ENCODE results near the gene LPAR1. TPM values are rescaled to one million over a fixed set of nuclear protein-coding genes. Genes with fewer than 3 reads are reported as not detected.

The LPAR1 gene
- total RNA-seq: not detected

- Mint-ChIP-seq H3K36me3 (no peaks in the 10 kb centered on the region), H3K4me3 (no peak within 1 kb of the TSS), H3K27ac (no peak within 1 kb of the TSS), H3K9me3 (no peaks in the 10 kb centered on the region), H3K27me3 (peaks cover 32% of the 10 kb centered on the region), H3K4me1 (ENCODE audit: low read depth) (peaks cover 10% of the 10 kb centered on the region)
- intact Hi-C loops (cut with micrococcal nuclease): loop anchor here (5.0 kb wide), 1 partner anchor 259 kb away; no protein-coding TSS in a partner anchor
- ChIA-PET CTCF (no interaction called here), POLR2A (no interaction called here)
- DNase-seq: no peak
Measured at GRCh38 chr9:111038331-111039230, at the start of gene LPAR1. LPAR1 (minus strand) TSS chr9:111038470; CDS start chr9:110972117, 66,353 bp downstream.

- Mint-ChIP-seq H3K27ac (no peak overlapping the region), H3K36me3 (no peaks in the 10 kb centered on the region), H3K9me3 (no peaks in the 10 kb centered on the region), H3K4me3 (no peak overlapping the region), H3K27me3 (peaks cover 1% of the 10 kb centered on the region), H3K4me1 (ENCODE audit: low read depth) (no peaks in the 10 kb centered on the region)
- no peak for DNase-seq
- intact Hi-C loops (cut with micrococcal nuclease): no loop called here
- ChIA-PET CTCF (no interaction called here), POLR2A (no interaction called here)
Measured at GRCh38 chr9:111078391-111079038, 40.2 kb upstream of the LPAR1 start.

- intact Hi-C loops (cut with micrococcal nuclease): no loop called here
- Mint-ChIP-seq H3K27me3 (peaks cover 1% of the 10 kb centered on the region), H3K9me3 (no peaks in the 10 kb centered on the region), H3K4me3 (no peak overlapping the region), H3K4me1 (ENCODE audit: low read depth) (no peaks in the 10 kb centered on the region), H3K27ac (no peak overlapping the region), H3K36me3 (no peaks in the 10 kb centered on the region)
- POLR2A ChIA-PET: no interaction called here
- DNase-seq: no peak
- CTCF ChIA-PET: no interaction called here
Measured at GRCh38 chr9:111076519-111076918, 38.2 kb upstream of the LPAR1 start.

- POLR2A ChIA-PET: no interaction called here
- H3K36me3 Mint-ChIP-seq: no peaks in the 10 kb centered on the region
- H3K9me3 Mint-ChIP-seq: no peaks in the 10 kb centered on the region
- CTCF ChIA-PET: no interaction called here
- intact Hi-C loops (cut with micrococcal nuclease): no loop called here
- peaks cover 1% of the 10 kb centered on the region for H3K27me3 Mint-ChIP-seq
- DNase-seq: no peak
- no peaks in the 10 kb centered on the region for H3K4me1 Mint-ChIP-seq (ENCODE audit: low read depth)
- H3K27ac Mint-ChIP-seq: no peak overlapping the region
- H3K4me3 Mint-ChIP-seq: no peak overlapping the region
Measured at GRCh38 chr9:111076042-111076441, 37.8 kb upstream of the LPAR1 start.

- Mint-ChIP-seq H3K4me1 (ENCODE audit: low read depth) (no peaks in the 10 kb centered on the region), H3K27me3 (peaks cover 1% of the 10 kb centered on the region), H3K4me3 (no peak overlapping the region), H3K9me3 (no peaks in the 10 kb centered on the region), H3K27ac (no peak overlapping the region), H3K36me3 (no peaks in the 10 kb centered on the region)
- POLR2A ChIA-PET: no interaction called here
- DNase-seq: no peak
- CTCF ChIA-PET: no interaction called here
- intact Hi-C loops (cut with micrococcal nuclease): no loop called here
Measured at GRCh38 chr9:111074395-111074794, 36.1 kb upstream of the LPAR1 start.

GRCh38 chr9:111069183-111069582 is 30.9 kb upstream of the LPAR1 start:
- DNase-seq: no peak
- H3K27me3 Mint-ChIP-seq: no peaks in the 10 kb centered on the region
- H3K27ac Mint-ChIP-seq: no peak overlapping the region
- intact Hi-C loops (cut with micrococcal nuclease): no loop called here
- H3K9me3 Mint-ChIP-seq: no peaks in the 10 kb centered on the region
- H3K4me3 Mint-ChIP-seq: no peak overlapping the region
- H3K4me1 Mint-ChIP-seq (ENCODE audit: low read depth): no peaks in the 10 kb centered on the region
- ChIA-PET CTCF (no interaction called here), POLR2A (no interaction called here)
- no peaks in the 10 kb centered on the region for H3K36me3 Mint-ChIP-seq

- no peaks in the 10 kb centered on the region for H3K9me3 Mint-ChIP-seq
- H3K4me1 Mint-ChIP-seq (ENCODE audit: low read depth): no peaks in the 10 kb centered on the region
- H3K36me3 Mint-ChIP-seq: no peaks in the 10 kb centered on the region
- no peak overlapping the region for H3K4me3 Mint-ChIP-seq
- no peaks in the 10 kb centered on the region for H3K27me3 Mint-ChIP-seq
- intact Hi-C loops (cut with micrococcal nuclease): no loop called here
- no peak for DNase-seq
- POLR2A ChIA-PET: no interaction called here
- CTCF ChIA-PET: no interaction called here
- H3K27ac Mint-ChIP-seq: no peak overlapping the region
Measured at GRCh38 chr9:111068771-111069170, 30.5 kb upstream of the LPAR1 start.

- no peaks in the 10 kb centered on the region for H3K36me3 Mint-ChIP-seq
- no peaks in the 10 kb centered on the region for H3K4me1 Mint-ChIP-seq (ENCODE audit: low read depth)
- intact Hi-C loops (cut with micrococcal nuclease): no loop called here
- H3K9me3 Mint-ChIP-seq: no peaks in the 10 kb centered on the region
- POLR2A ChIA-PET: no interaction called here
- no peak overlapping the region for H3K27ac Mint-ChIP-seq
- H3K4me3 Mint-ChIP-seq: no peak overlapping the region
- H3K27me3 Mint-ChIP-seq: no peaks in the 10 kb centered on the region
- CTCF ChIA-PET: no interaction called here
- no peak for DNase-seq
Measured at GRCh38 chr9:111068383-111068730, 30.1 kb upstream of the LPAR1 start.

GRCh38 chr9:111066468-111066867 is 28.2 kb upstream of the LPAR1 start:
- Mint-ChIP-seq H3K27ac (no peak overlapping the region), H3K27me3 (no peaks in the 10 kb centered on the region), H3K9me3 (no peaks in the 10 kb centered on the region), H3K36me3 (no peaks in the 10 kb centered on the region), H3K4me3 (no peak overlapping the region), H3K4me1 (ENCODE audit: low read depth) (no peaks in the 10 kb centered on the region)
- CTCF ChIA-PET: no interaction called here
- no peak for DNase-seq
- POLR2A ChIA-PET: no interaction called here
- intact Hi-C loops (cut with micrococcal nuclease): no loop called here

GRCh38 chr9:111065414-111065813 is 27.1 kb upstream of the LPAR1 start:
- no peak for DNase-seq
- Mint-ChIP-seq H3K4me1 (ENCODE audit: low read depth) (no peaks in the 10 kb centered on the region), H3K36me3 (no peaks in the 10 kb centered on the region), H3K27me3 (no peaks in the 10 kb centered on the region), H3K4me3 (no peak overlapping the region), H3K9me3 (no peaks in the 10 kb centered on the region), H3K27ac (no peak overlapping the region)
- ChIA-PET CTCF (no interaction called here), POLR2A (interaction anchor here (0.6 kb wide), 1 partner anchor 59 kb away, joined by 4 read pairs; no protein-coding TSS in a partner anchor)
- intact Hi-C loops (cut with micrococcal nuclease): no loop called here

GRCh38 chr9:111064160-111064837 is 26.0 kb upstream of the LPAR1 start:
- ChIA-PET POLR2A (no interaction called here), CTCF (no interaction called here)
- H3K4me3 Mint-ChIP-seq: no peak overlapping the region
- intact Hi-C loops (cut with micrococcal nuclease): no loop called here
- DNase-seq: no peak
- H3K27ac Mint-ChIP-seq: no peak overlapping the region
- H3K4me1 Mint-ChIP-seq (ENCODE audit: low read depth): no peaks in the 10 kb centered on the region
- H3K9me3 Mint-ChIP-seq: no peaks in the 10 kb centered on the region
- no peaks in the 10 kb centered on the region for H3K36me3 Mint-ChIP-seq
- no peaks in the 10 kb centered on the region for H3K27me3 Mint-ChIP-seq

GRCh38 chr9:111063332-111063731 is 25.1 kb upstream of the LPAR1 start:
- DNase-seq: no peak
- Mint-ChIP-seq H3K9me3 (no peaks in the 10 kb centered on the region), H3K4me1 (ENCODE audit: low read depth) (no peaks in the 10 kb centered on the region), H3K36me3 (no peaks in the 10 kb centered on the region), H3K4me3 (no peak overlapping the region), H3K27me3 (no peaks in the 10 kb centered on the region), H3K27ac (no peak overlapping the region)
- POLR2A ChIA-PET: no interaction called here
- CTCF ChIA-PET: no interaction called here
- intact Hi-C loops (cut with micrococcal nuclease): no loop called here

GRCh38 chr9:111058166-111058565 is 19.9 kb upstream of the LPAR1 start:
- Mint-ChIP-seq H3K27me3 (no peaks in the 10 kb centered on the region), H3K27ac (no peak overlapping the region), H3K36me3 (no peaks in the 10 kb centered on the region), H3K4me3 (no peak overlapping the region), H3K4me1 (ENCODE audit: low read depth) (no peaks in the 10 kb centered on the region), H3K9me3 (no peaks in the 10 kb centered on the region)
- intact Hi-C loops (cut with micrococcal nuclease): no loop called here
- ChIA-PET POLR2A (no interaction called here), CTCF (no interaction called here)
- no peak for DNase-seq

Measured in activated CD4-positive, alpha-beta memory T cell treated with anti-CD3 and anti-CD28 coated beads for 36 hours (primary cell).